Stimulated activated naive CD8-positive, alpha-beta T cell treated with anti-CD3 and anti-CD28 coated beads, Interleukin-15, Interleukin-2, amounts not matched to agents 100 ng/mL and 50 ng/mL, for 24 hours (primary cell): ENCODE results near the gene ALAS2.
"Not testable (repeated sequence)": the region's sequence is repeated elsewhere in the genome, so short reads cannot be mapped to it uniquely, and the experiment has no call there.

Experiments
- H3K27ac Mint-ChIP-seq: one replicate; pipeline ENCODE4 v1.8.0; 2021; ENCODE audit warnings: mild to moderate bottlenecking, mixed read lengths
- H3K27me3 Mint-ChIP-seq: one replicate; pipeline ENCODE4 v1.8.0; 2021; ENCODE audit warnings: mixed read lengths
- H3K36me3 Mint-ChIP-seq: one replicate; pipeline ENCODE4 v1.8.0; 2021; ENCODE audit warnings: low read depth, mixed read lengths
- H3K4me1 Mint-ChIP-seq: one replicate; pipeline ENCODE4 v1.8.0; 2021; ENCODE audit warnings: low read depth, mixed read lengths
- H3K4me3 Mint-ChIP-seq: one replicate; pipeline ENCODE4 v1.8.0; 2021; ENCODE audit warnings: mild to moderate bottlenecking, mixed read lengths
- H3K9me3 Mint-ChIP-seq: one replicate; pipeline ENCODE4 v1.8.0; 2021; ENCODE audit warnings: mixed read lengths

Gene ALAS2

GRCh38 chrX:55030271-55031205 lies at the start of gene ALAS2:
Gene ALAS2, minus strand, starts transcription at chrX:55030977. Its CDS starts 4,977 bp downstream, at chrX:55026000.
- Mint-ChIP-seq H3K27ac (no peak within 1 kb of the TSS), H3K36me3 (no peaks in the 10 kb centered on the region), H3K4me1 (no peaks in the 10 kb centered on the region), H3K27me3 (no peaks in the 10 kb centered on the region), H3K9me3 (no peaks in the 10 kb centered on the region), H3K4me3 (no peak within 1 kb of the TSS)

GRCh38 chrX:55074851-55075467 lies 44.2 kb upstream of the ALAS2 start, which contains the start of gene PAGE2B:
Gene PAGE2B, plus strand, starts transcription at chrX:55075030. Its CDS starts 1,012 bp downstream, at chrX:55076042.
- Mint-ChIP-seq H3K27ac (no peak within 1 kb of the TSS), H3K9me3 (no peaks in the 10 kb centered on the region), H3K27me3 (no peaks in the 10 kb centered on the region), H3K4me3 (no peak within 1 kb of the TSS), H3K36me3 (no peaks in the 10 kb centered on the region), H3K4me1 (no peaks in the 10 kb centered on the region)

DNA sequence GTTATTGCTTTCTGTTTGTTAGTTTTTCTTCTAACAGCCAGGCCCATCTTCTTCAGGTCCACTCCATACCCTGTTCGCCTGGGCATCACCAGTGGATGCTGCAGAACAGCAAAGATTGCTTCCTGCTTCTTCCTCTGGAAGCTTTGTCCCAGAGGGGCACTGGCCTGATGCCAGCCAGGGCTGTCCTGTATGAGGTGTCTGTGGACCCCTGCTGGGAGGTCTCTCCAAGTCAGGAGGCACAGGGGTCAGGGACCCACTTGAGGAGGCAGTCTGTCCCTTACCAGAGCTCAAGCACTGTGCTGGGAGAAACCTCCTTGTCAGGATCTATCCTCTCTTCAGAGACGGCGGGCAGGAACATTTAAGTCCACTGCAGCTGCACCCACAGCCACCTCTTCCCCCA lies 41.5 kb upstream of the ALAS2 start:
- no peaks in the 10 kb centered on the region for H3K27me3 Mint-ChIP-seq
- H3K27ac Mint-ChIP-seq = no peak overlapping the region
- no peak overlapping the region for H3K4me3 Mint-ChIP-seq
- no peaks in the 10 kb centered on the region for H3K36me3 Mint-ChIP-seq
- no peaks in the 10 kb centered on the region for H3K4me1 Mint-ChIP-seq
- H3K9me3 Mint-ChIP-seq = no peaks in the 10 kb centered on the region

DNA sequence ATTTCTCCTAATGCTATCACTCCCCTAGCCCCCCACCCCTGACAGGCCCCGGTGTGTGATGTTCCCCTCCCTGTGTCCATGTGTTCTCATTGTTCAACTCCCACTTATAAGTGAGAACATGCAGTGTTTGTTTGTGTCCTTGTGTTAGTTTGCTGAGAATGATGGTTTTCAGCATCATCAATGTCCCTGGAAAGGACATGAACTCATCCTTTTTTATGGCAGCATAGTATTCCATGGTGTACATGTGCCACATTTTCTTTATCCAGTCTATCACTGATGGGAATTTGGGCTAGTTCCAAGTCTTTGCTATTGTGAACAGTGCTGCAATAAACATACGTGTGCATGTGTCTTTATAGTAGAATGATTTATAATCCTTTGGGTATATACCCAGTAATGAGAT lies 36.4 kb upstream of the ALAS2 start:
- H3K36me3 Mint-ChIP-seq, H3K27ac Mint-ChIP-seq, H3K4me3 Mint-ChIP-seq: not testable (repeated sequence)

DNA sequence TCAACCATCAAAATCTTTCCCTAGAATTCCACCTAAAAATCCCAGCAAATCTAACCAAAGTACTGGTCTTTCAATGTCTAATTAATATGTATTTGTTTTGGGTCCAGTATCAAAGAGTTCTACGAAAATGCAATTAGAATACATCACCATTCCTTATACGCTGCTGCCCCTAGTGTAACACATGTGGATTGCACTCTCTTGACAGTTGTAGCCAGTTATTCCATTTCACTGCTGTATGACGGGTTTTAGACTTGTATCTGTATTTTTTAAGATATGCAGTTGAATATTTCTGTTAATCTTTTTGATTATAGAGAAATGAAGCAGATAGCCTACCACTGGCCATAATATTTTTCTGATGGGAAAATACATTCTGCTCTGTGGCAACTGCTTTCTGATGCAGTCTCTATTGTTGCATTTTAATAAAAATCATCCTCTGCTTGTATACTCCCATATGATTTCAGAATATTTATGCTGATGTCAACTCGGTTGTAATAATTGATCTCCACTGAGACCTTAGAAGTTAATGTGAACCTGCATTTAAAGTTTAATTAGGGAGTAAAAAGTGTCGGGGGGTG lies 27.0 kb upstream of the ALAS2 start:
- H3K27me3 Mint-ChIP-seq = no peaks in the 10 kb centered on the region
- H3K9me3 Mint-ChIP-seq = no peaks in the 10 kb centered on the region
- H3K4me3 Mint-ChIP-seq = peak overlapping the region; percentile 63
- H3K36me3 Mint-ChIP-seq = no peaks in the 10 kb centered on the region
- no peak overlapping the region for H3K27ac Mint-ChIP-seq
- H3K4me1 Mint-ChIP-seq = peaks cover 17% of the 10 kb centered on the region

More for the DNA sequence above, 36.4 kb upstream of the ALAS2 start:
- H3K4me1 Mint-ChIP-seq, H3K27me3 Mint-ChIP-seq, H3K9me3 Mint-ChIP-seq: not testable (repeated sequence)

DNA sequence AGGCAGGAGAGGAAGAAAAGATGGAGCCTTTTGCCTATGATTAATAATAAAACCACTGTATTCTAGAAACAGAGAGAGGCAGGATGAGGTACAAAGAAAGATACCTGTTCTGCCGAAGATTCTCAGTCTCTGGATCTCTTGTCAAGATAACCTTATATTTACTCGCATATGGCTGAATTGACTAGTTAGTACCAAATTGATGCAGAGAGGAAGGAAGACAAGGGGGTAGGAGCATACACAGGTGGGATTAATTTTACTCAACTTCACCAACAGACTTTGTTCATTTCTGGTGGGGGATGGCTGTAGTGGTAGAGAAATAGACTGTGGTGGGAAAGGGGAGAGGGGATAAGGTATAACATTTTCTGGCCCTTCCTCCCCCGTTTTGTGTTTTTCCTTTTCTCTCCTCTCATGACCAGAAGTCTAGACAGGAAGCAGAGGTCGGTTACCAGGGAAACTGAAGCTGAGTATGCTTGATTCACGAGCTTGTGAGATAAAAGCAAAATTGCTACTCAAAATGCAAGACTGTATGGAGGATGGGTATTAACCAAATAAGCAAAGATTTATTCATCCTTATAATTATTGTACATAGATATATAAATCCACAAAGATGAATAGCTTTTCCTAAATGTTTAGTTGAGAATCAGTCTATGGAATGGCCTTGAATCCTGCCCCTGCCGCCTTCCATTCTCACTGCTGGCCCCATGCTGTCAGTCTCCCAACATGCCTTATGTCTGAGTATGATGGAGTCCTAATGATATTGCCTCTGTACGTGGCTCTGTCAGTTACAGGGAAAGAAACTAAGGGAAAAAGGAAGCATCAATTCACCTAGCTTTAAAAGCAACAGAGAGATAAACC lies 26.3 kb upstream of the ALAS2 start:
- Mint-ChIP-seq H3K36me3 (no peaks in the 10 kb centered on the region), H3K4me1 (peaks cover 17% of the 10 kb centered on the region), H3K9me3 (no peaks in the 10 kb centered on the region), H3K27me3 (no peaks in the 10 kb centered on the region), H3K4me3 (peak overlapping the region; percentile 63), H3K27ac (no peak overlapping the region)

DNA sequence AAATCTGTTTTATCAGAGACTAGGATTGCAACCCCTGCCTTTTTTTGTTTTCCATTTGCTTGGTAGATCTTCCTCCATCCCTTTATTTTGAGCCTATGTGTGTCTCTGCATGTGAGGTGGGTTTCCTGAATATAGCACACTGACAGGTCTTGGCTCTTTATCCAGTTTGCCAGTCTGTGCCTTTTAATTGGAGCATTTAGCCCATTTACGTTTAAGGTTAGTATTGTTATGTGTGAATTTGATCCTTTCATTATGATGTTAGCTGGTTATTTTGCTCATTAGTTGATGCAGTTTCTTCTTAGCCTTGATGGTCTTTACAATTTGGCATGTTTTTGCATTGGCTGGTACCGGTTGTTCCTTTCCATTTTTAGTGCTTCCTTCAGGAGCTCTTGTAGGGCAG lies 19.8 kb upstream of the ALAS2 start:
- H3K4me3 Mint-ChIP-seq, H3K36me3 Mint-ChIP-seq, H3K27ac Mint-ChIP-seq, H3K9me3 Mint-ChIP-seq, H3K4me1 Mint-ChIP-seq, H3K27me3 Mint-ChIP-seq: not testable (repeated sequence)

- H3K27ac Mint-ChIP-seq = no peak overlapping the region
- H3K36me3 Mint-ChIP-seq = no peaks in the 10 kb centered on the region
- no peak overlapping the region for H3K4me3 Mint-ChIP-seq
Measured at GRCh38 chrX:55041514-55041913, 10.7 kb upstream of the ALAS2 start.

GRCh38 chrX:55039471-55039870 lies 8.7 kb upstream of the ALAS2 start:
- Mint-ChIP-seq H3K4me3 (no peak overlapping the region), H3K27me3 (no peaks in the 10 kb centered on the region), H3K27ac (no peak overlapping the region), H3K4me1 (no peaks in the 10 kb centered on the region), H3K9me3 (no peaks in the 10 kb centered on the region), H3K36me3 (no peaks in the 10 kb centered on the region)

More at GRCh38 chrX:55041514-55041913, 10.7 kb upstream of the ALAS2 start:
- H3K4me1 Mint-ChIP-seq = no peaks in the 10 kb centered on the region
- no peaks in the 10 kb centered on the region for H3K27me3 Mint-ChIP-seq
- no peaks in the 10 kb centered on the region for H3K9me3 Mint-ChIP-seq

- Mint-ChIP-seq H3K36me3 (no peaks in the 10 kb centered on the region), H3K27me3 (no peaks in the 10 kb centered on the region), H3K4me3 (no peak overlapping the region), H3K4me1 (no peaks in the 10 kb centered on the region), H3K27ac (no peak overlapping the region), H3K9me3 (no peaks in the 10 kb centered on the region)
Measured at GRCh38 chrX:55033429-55033828, 2.7 kb upstream of the ALAS2 start.

- no peaks in the 10 kb centered on the region for H3K9me3 Mint-ChIP-seq
- H3K36me3 Mint-ChIP-seq = no peaks in the 10 kb centered on the region
- H3K27ac Mint-ChIP-seq = no peak overlapping the region
- H3K27me3 Mint-ChIP-seq = no peaks in the 10 kb centered on the region
- no peaks in the 10 kb centered on the region for H3K4me1 Mint-ChIP-seq
- H3K4me3 Mint-ChIP-seq = no peak overlapping the region
Measured at GRCh38 chrX:55029291-55029690, 1.5 kb downstream of the ALAS2 start.

DNA sequence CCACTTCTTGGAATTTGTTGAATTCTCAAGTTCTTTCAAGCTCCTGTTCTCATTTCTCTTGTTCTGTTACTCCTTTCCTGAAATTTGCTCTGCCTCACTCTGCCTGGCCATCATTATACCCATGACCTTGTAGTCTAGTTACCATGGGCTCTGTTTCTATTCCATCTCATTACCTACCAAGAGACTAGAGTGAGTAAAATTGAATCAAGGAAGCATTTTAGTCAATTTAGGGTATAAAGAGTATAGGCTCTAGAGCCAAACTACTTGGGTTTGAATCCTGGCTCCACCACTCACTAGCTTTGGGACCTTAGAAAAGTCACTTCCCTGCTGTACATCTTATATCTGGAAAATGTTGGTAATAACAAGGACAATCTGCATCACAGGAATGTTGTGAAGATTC lies 2.2 kb downstream of the ALAS2 start:
- H3K36me3 Mint-ChIP-seq = no peaks in the 10 kb centered on the region
- H3K9me3 Mint-ChIP-seq = no peaks in the 10 kb centered on the region
- no peaks in the 10 kb centered on the region for H3K4me1 Mint-ChIP-seq
- no peaks in the 10 kb centered on the region for H3K27me3 Mint-ChIP-seq
- H3K27ac Mint-ChIP-seq = no peak overlapping the region
- no peak overlapping the region for H3K4me3 Mint-ChIP-seq

DNA sequence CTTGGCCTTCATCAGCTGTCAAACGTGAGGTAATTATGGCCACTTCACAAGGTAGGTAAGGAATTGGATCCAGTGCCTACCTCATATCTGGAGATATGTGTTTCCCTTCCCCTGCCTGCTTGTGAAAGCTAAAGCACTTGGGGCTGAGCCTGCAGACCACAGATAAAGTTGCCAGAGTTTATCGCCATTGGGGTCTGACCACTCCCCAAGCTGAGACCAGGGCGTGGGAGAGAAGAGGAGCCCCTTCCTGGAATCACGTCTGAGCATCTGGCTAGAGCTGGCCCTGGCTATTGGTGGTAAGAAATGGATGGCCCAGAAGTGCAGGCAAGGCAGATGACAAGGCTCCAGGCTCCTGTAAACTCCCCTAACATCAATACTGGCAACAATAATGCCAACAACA lies 2.7 kb downstream of the ALAS2 start:
- Mint-ChIP-seq H3K27me3 (no peaks in the 10 kb centered on the region), H3K36me3 (no peaks in the 10 kb centered on the region), H3K27ac (no peak overlapping the region), H3K9me3 (no peaks in the 10 kb centered on the region), H3K4me1 (no peaks in the 10 kb centered on the region), H3K4me3 (no peak overlapping the region)

GRCh38 chrX:55026840-55027239 lies 3.9 kb downstream of the ALAS2 start:
- Mint-ChIP-seq H3K27ac (peak overlapping the region; percentile 36), H3K36me3 (no peaks in the 10 kb centered on the region), H3K9me3 (no peaks in the 10 kb centered on the region), H3K4me1 (no peaks in the 10 kb centered on the region), H3K4me3 (no peak overlapping the region), H3K27me3 (no peaks in the 10 kb centered on the region)
